ENCODE results near the gene OXSM. TPM values are rescaled to one million over a fixed set of nuclear protein-coding genes. Genes with fewer than 3 reads are reported as not detected.

OXSM gene
- polyA plus RNA-seq, 1 experiment = 19.7 TPM

DNA sequence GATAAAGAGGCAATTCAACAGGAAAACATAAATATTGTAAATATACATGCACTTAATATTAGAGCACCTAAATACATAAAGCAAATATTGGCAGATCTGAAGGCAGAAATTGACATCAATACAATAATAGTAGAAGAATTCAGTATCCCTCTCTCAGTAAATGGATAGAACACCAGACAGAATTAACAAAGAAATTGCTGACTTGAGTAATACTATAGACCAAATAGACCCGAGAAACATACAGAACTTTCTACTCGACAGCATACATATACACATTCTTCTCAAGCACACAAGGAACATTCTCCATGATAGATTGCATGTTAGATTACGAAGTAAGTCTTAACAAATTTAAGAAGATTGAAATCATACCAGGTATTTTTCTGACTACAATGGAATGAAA, 50.2 kb downstream of the OXSM start:
- TF ChIP-seq, protein P1, sequence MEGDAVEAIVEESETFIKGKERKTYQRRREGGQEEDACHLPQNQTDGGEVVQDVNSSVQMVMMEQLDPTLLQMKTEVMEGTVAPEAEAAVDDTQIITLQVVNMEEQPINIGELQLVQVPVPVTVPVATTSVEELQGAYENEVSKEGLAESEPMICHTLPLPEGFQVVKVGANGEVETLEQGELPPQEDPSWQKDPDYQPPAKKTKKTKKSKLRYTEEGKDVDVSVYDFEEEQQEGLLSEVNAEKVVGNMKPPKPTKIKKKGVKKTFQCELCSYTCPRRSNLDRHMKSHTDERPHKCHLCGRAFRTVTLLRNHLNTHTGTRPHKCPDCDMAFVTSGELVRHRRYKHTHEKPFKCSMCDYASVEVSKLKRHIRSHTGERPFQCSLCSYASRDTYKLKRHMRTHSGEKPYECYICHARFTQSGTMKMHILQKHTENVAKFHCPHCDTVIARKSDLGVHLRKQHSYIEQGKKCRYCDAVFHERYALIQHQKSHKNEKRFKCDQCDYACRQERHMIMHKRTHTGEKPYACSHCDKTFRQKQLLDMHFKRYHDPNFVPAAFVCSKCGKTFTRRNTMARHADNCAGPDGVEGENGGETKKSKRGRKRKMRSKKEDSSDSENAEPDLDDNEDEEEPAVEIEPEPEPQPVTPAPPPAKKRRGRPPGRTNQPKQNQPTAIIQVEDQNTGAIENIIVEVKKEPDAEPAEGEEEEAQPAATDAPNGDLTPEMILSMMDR (IDR thresholded peaks at IDR 0.05; ENCODE audit: low read depth, low read length) = no peak
- DNase-seq (ENCODE audit: low read depth, low spot score) = no peak
- Histone ChIP-seq H3K4me3 (ENCODE audit: low read depth, low read length) (no peak overlapping the region), H3K27ac (ENCODE audit: low read depth, low read length) (no peak overlapping the region), H3K9me3 (ENCODE audit: control insufficient read depth, insufficient read depth, low read length) (no peaks in the 10 kb centered on the region), H3K27me3 (ENCODE audit: control insufficient read depth, insufficient read depth, low read length) (no peaks in the 10 kb centered on the region)
- ChIA-PET CTCF (no interaction called here), POLR2A (no interaction called here)

DNA sequence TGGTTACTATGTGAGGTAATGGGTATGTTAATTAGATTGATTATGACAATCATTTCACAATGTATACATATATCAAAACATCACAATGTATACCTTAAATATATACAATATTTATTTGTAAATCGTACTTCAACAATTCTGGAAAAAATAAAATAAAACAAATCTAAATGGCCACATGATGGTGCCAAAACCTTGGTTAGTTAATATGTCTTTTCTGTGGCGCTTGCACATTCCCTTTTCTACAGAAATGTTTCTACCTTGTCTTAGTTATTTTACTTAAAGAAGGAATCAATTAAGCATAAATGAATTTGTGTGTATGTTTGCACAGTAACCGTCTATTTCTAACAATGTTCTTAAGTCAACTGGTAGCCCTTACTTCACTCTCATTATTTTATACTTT, 53.4 kb downstream of the OXSM start:
- no peak overlapping the region for H3K4me3 ChIP-seq (ENCODE audit: low read depth, low read length)
- DNase-seq (ENCODE audit: low read depth, low spot score) = no peak
- POLR2A ChIA-PET = no interaction called here
- H3K9me3 ChIP-seq (ENCODE audit: control insufficient read depth, insufficient read depth, low read length) = no peaks in the 10 kb centered on the region
- no peak overlapping the region for H3K27ac ChIP-seq (ENCODE audit: low read depth, low read length)
- CTCF ChIA-PET = no interaction called here
- no peaks in the 10 kb centered on the region for H3K27me3 ChIP-seq (ENCODE audit: control insufficient read depth, insufficient read depth, low read length)
- TF ChIP-seq, protein P1 (IDR thresholded peaks at IDR 0.05; ENCODE audit: low read depth, low read length) = peak; percentile 39

Other genes with a start within 250 kb of the OXSM start
- gene TOP2B, start 125.2 kb upstream of the OXSM start, polyA plus RNA-seq (2011; rRNA removed) = 76.9 and 95.9 TPM in 2 replicates
- 13.9 and 16.3 TPM in 2 replicates for gene NGLY1, start 6.6 kb upstream of the OXSM start, polyA plus RNA-seq (2011; rRNA removed)